ENCODE results near the gene OSBPL10.
A peak's percentile ranks its signal among the peaks of the same experiment; 100 is the strongest.

- no peak for TF ChIP-seq CTCF (conservative IDR thresholded peaks at IDR 0.05; ENCODE audit: low read depth, low read length)
- no peak for TF ChIP-seq RFX5 (IDR thresholded peaks at IDR 0.05; ENCODE audit: low read depth, low read length)
- no peak for TF ChIP-seq POLR2A (IDR thresholded peaks at IDR 0.05; ENCODE audit: low read depth, low read length)
- no peak for TF ChIP-seq BHLHE40 (IDR thresholded peaks at IDR 0.05; ENCODE audit: low read depth, low read length)
- TF ChIP-seq MAFK (IDR thresholded peaks at IDR 0.05; ENCODE audit: low read depth, low read length) = no peak
- TF ChIP-seq FOS (IDR thresholded peaks at IDR 0.05; ENCODE audit: low read depth, low read length) = 0 out of 2 replicates have a peak, but pooled peaks have one; percentile 11
- no peak for TF ChIP-seq CEBPB (IDR thresholded peaks at IDR 0.05; ENCODE audit: low read depth, low read length)
- no peak for TF ChIP-seq MXI1 (IDR thresholded peaks at IDR 0.05; ENCODE audit: borderline replicate concordance, low read depth, low read length)
- no peak for TF ChIP-seq USF2 (IDR thresholded peaks at IDR 0.05; ENCODE audit: low read depth, low read length)
Measured at GRCh38 chr3:31699309-31699953, 281.6 kb downstream of the OSBPL10 start.
